Esophagus muscularis mucosa (tissue), 3 donors: ENCODE data around the gene DDI1.

ENCODE experiments used
- CTCF ChIP-seq, 3 experiments: fragments of 200-600 bp in 2 of 3; fragments of 450-650 bp in 1 of 3; sonication (generic) in 2 of 3; IDR thresholded peaks; one replicate each; pipeline ENCODE4 v1.5.1; 2017 to 2019; ENCODE audit warnings: antibody characterized with exemption in 3 of 3, mild to moderate bottlenecking in 2 of 3, moderate library complexity in 1 of 3
- EP300 ChIP-seq: sonication (generic); formaldehyde crosslinking; IDR thresholded peaks from one replicate; pipeline ENCODE4 v1.6.1; 2017; ENCODE audit warnings: antibody characterized with exemption

- TF ChIP-seq CTCF (IDR thresholded peaks at IDR 0.05) (no peak), EP300 (no peak)
Observed at GRCh38 chr11:104086621-104087020, 50.2 kb downstream of the DDI1 start.
